ENCODE measurements around the gene NUDT3.

- TF ChIP-seq CTCF (IDR thresholded peaks at IDR 0.05; ENCODE audit: low read length) (no peak), EZH2phosphoT487 (IDR thresholded peaks at IDR 0.05; ENCODE audit: low read length) (no peak)
Observed at GRCh38 chr6:34239893-34240292, 152.6 kb downstream of the NUDT3 start.
